GM12878 (cell line): ENCODE measurements around the gene ADRA2B. TPM values are rescaled to one million over a fixed set of nuclear protein-coding genes. Genes with fewer than 3 reads are reported as not detected.

Experiments used
- ATAC-seq: fragments of 200-7000 bp; cut with Tn5 transposase; 3 replicates; pipeline ENCODE4 v1.9.1; 2020; ENCODE audit warnings: mild to moderate bottlenecking, moderate library complexity
- BruUV-seq: library from RNA; stranded (reverse); fragments of 400-500 nt; replicated peaks from 2 replicates; lab custom pipeline; 2021; lab: Mats Ljungman, UMichigan
- CTCF ChIA-PET: fragments of 300-600 bp; sonication (Branson Sonifier 250); formaldehyde crosslinking; extraction: SDS; loops from one replicate; lab custom pipeline; 2021; ENCODE audit warnings: inconsistent platforms; lab: Yijun Ruan, JAX
- POLR2A ChIA-PET: fragments of 350-600 bp; formaldehyde crosslinking; extraction: SDS; loops from one replicate; lab custom pipeline; 2021; ENCODE audit warnings: inconsistent platforms; lab: Charles Lee
- RAD21 ChIA-PET: fragments of 300-600 bp; sonication (Branson Sonifier 250); formaldehyde crosslinking; loops from one replicate; lab custom pipeline; 2023; ENCODE audit warnings: antibody characterized with exemption; ENCODE audit not compliant: unreplicated experiment; lab: Charles Lee
- SMC1A ChIA-PET: fragments of 300-600 bp; sonication (Branson Sonifier 250); formaldehyde crosslinking; loops from one replicate; lab custom pipeline; 2023; ENCODE audit not compliant: unreplicated experiment, uncharacterized antibody; lab: Charles Lee
- DNase-seq: peaks from one replicate; pipeline ENCODE4 v3.0.0-alpha.2; 2011; ENCODE audit warnings: low read depth, low spot score
- FAIRE-seq: peaks from 3 replicates; lab custom pipeline; 2011; peaks lifted over from hg19 to GRCh38; lab: Jason Lieb, UNC
- H2AFZ ChIP-seq: 2 replicates; pipeline ENCODE4 v1.6.0; 2011; ENCODE audit warnings: low read depth, low read length, control low read depth; ENCODE audit not compliant: control insufficient read depth
- H3K27ac ChIP-seq: 2 replicates; pipeline ENCODE4 v1.5.1; 2011; ENCODE audit warnings: control low read depth; ENCODE audit not compliant: control insufficient read depth, insufficient read depth
- H3K27me3 ChIP-seq, 2 experiments: replicated peaks in 1 of 2; 2 replicates each; pipeline versions ENCODE4 v1.6.0 to v1.6.1; 2011; ENCODE audit warnings: low read length in 1 of 2; ENCODE audit not compliant: control insufficient read depth in 2 of 2, insufficient read depth in 2 of 2
- H3K36me3 ChIP-seq, 2 experiments: 2 replicates each; pipeline ENCODE4 v1.5.1; 2011; ENCODE audit warnings: low read length in 1 of 2; ENCODE audit not compliant: control insufficient read depth in 2 of 2, insufficient read depth in 2 of 2
- H3K4me1 ChIP-seq: 2 replicates; pipeline ENCODE4 v1.6.1; 2011; ENCODE audit warnings: mild to moderate bottlenecking, low read length, moderate library complexity, mixed read lengths; ENCODE audit not compliant: control insufficient read depth, insufficient read depth
- H3K4me2 ChIP-seq: 2 replicates; pipeline ENCODE4 v1.6.0; 2011; ENCODE audit warnings: control low read depth; ENCODE audit not compliant: control insufficient read depth, insufficient read depth
- H3K4me3 ChIP-seq: fragments of 200-600 bp; sonication (generic); 2 replicates; pipeline ENCODE4 v1.5.1; 2016
- H3K79me2 ChIP-seq: 2 replicates; pipeline ENCODE4 v1.6.0; 2011; ENCODE audit warnings: low read length; ENCODE audit not compliant: control insufficient read depth, insufficient read depth
- H3K9ac ChIP-seq: 2 replicates; pipeline ENCODE4 v1.8.0; 2011; ENCODE audit warnings: low read length, control low read depth, mixed read lengths; ENCODE audit not compliant: control insufficient read depth, insufficient read depth
- H3K9me3 ChIP-seq: replicated peaks from 3 replicates; pipeline ENCODE4 v1.5.1; 2011; ENCODE audit warnings: mild to moderate bottlenecking, low read length; ENCODE audit not compliant: control insufficient read depth, insufficient read depth
- H4K20me1 ChIP-seq: 2 replicates; pipeline ENCODE4 v1.6.0; 2011; ENCODE audit not compliant: control insufficient read depth, insufficient read depth
- ASH2L ChIP-seq: fragments of 300-600, 200-600 bp; sonication (generic); IDR thresholded peaks from 2 replicates; pipeline ENCODE4 v1.6.1; 2017; ENCODE audit warnings: low read depth, mild to moderate bottlenecking, borderline replicate concordance
- BACH1 ChIP-seq: fragments of 450-650 bp; IDR thresholded peaks from 2 replicates; pipeline ENCODE4 v1.6.1; 2017; ENCODE audit warnings: mild to moderate bottlenecking, borderline replicate concordance
- CHD4 ChIP-seq: fragments of 200-600 bp; sonication (generic); IDR thresholded peaks from 2 replicates; pipeline ENCODE4 v1.6.1; 2016; ENCODE audit warnings: mild to moderate bottlenecking
- FOXK2 ChIP-seq: fragments of 450-650 bp; IDR thresholded peaks from 2 replicates; pipeline ENCODE4 v1.6.1; 2017; ENCODE audit warnings: mild to moderate bottlenecking, moderate library complexity
- LARP7 ChIP-seq: fragments of 450-650 bp; IDR thresholded peaks from 2 replicates; pipeline ENCODE4 v1.6.1; 2017; ENCODE audit warnings: mild to moderate bottlenecking
- NFXL1 ChIP-seq: fragments of 450-650 bp; IDR thresholded peaks from 2 replicates; pipeline ENCODE4 v1.6.1; 2017; ENCODE audit warnings: antibody characterized with exemption, mild to moderate bottlenecking, borderline replicate concordance
- NR2F1 ChIP-seq: fragments of 450-650 bp; conservative IDR thresholded peaks from 2 replicates; pipeline ENCODE4 v1.6.1; 2017; ENCODE audit warnings: mild to moderate bottlenecking
- POLR2AphosphoS2 ChIP-seq: IDR thresholded peaks from 2 replicates; pipeline ENCODE4 v1.6.1; 2011; ENCODE audit warnings: low read depth, mild to moderate bottlenecking, low read length, improper control_type of control experiment, moderate library complexity
- ZBTB11 ChIP-seq: fragments of 450-650 bp; formaldehyde crosslinking; IDR thresholded peaks from 2 replicates; pipeline ENCODE4 v1.5.0; 2022; ENCODE audit warnings: mild to moderate bottlenecking, missing genetic modification characterization
- ZSCAN29 ChIP-seq: fragments of 450-650 bp; IDR thresholded peaks from 2 replicates; pipeline ENCODE4 v1.6.1; 2017; ENCODE audit warnings: mild to moderate bottlenecking, moderate library complexity
- WGBS: methylation state at CpG from one replicate; pipeline ENCODE4 v1.1.6; 2016; ENCODE audit warnings: low lambda C conversion rate; ENCODE audit not compliant: insufficient replicate concordance, insufficient coverage; ENCODE audit errors: missing lambda C conversion rate; 5-methylcytosine and 5-hydroxymethylcytosine counted together
- in situ Hi-C: fragments of 300-500 bp; cut with MboI; formaldehyde crosslinking; loops from 9 replicates; pipeline ENCODE4 v1.14.3; 2018; ENCODE audit warnings: mixed read lengths
- intact Hi-C: fragments of 100-400 bp; cut with micrococcal nuclease; formaldehyde crosslinking; loops from one replicate; pipeline ENCODE4 v1.14.2; 2022; ENCODE audit not compliant: unreplicated experiment
- polyA plus RNA-seq, 11 experiments: library from polyadenylated mRNA; depleted of rRNA in 4 of 11; unstranded in 6 of 11; stranded (reverse) in 5 of 11; fragments of >200 nt; fragmentation: Nextera tagmentation in 4 of 11; fragmentation: Illumina TruSeq in 1 of 11; extraction: Ambion mirVana in 4 of 11; extraction: Trizol in 1 of 11; gene quantifications; 1 replicate in 1 of 11; 2 replicates in 10 of 11; pipeline versions ENCODE4 v1.2.1 to v1.2.3, GENCODE V29; 2011 to 2016; ENCODE audit warnings: inconsistent platforms in 2 of 11, missing spikeins in 2 of 11, low read depth in 1 of 11
- total RNA-seq, 4 experiments: library from RNA; depleted of rRNA in 3 of 4; stranded (reverse); fragments of >200 nt in 3 of 4; fragmentation: Illumina TruSeq in 1 of 4; extraction: Trizol in 1 of 4; gene quantifications; 2 replicates each; pipeline versions ENCODE4 v1.2.1 to v1.2.3, GENCODE V29; 2013 to 2021
- TF ChIP-seq, protein P1 (sequence below): IDR thresholded peaks from 2 replicates; pipeline ENCODE4 v1.6.1; 2011; ENCODE audit warnings: mild to moderate bottlenecking, low read depth, low read length, moderate library complexity; ENCODE audit not compliant: insufficient replicate concordance
- TF ChIP-seq, protein P2 (sequence below): IDR thresholded peaks from 2 replicates; pipeline ENCODE4 v1.6.1; 2012; ENCODE audit warnings: improper control_type of control experiment, low read depth, low read length; ENCODE audit not compliant: insufficient replicate concordance

The ADRA2B gene
- total and polyA plus RNA-seq, 10 of the 15 experiments (the other 5 are each of a cell fraction or from before 2014, with no cell fraction given): 0.01 to 0.10 (median 0.04) TPM; not detected in 6

DNA sequence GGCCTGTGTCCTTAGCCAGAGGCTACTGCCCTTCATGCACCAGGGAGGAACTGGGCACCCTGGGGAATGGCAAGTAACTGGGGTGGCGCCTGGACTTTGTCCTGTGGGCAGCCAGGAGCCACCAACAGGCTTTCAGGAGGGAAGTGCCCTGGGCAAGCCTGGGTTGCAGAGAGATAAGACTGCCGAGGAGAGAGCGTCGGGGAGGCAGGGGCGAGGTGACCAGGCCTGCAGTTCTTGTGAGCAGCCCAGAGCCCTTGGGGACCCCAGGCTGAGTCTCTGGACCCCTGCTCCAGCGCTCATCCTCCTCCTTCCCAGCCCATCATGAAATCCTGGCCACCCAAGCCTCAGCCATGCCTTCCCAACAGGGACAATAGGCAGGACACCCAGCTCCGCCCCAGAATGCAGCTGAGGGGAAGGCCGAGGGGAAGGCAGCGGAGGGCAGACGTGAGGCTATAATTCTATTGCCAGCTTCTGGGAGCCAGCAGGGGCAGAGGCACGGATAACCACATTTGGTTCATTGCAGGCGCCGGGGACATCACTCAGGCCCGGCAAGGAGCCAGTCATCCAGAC lies 25.1 kb downstream of the ADRA2B start (continued):
- TF ChIP-seq LARP7 (no peak), FOXK2 (no peak)
- TF ChIP-seq, all 136 proteins: peak for 0

DNA sequence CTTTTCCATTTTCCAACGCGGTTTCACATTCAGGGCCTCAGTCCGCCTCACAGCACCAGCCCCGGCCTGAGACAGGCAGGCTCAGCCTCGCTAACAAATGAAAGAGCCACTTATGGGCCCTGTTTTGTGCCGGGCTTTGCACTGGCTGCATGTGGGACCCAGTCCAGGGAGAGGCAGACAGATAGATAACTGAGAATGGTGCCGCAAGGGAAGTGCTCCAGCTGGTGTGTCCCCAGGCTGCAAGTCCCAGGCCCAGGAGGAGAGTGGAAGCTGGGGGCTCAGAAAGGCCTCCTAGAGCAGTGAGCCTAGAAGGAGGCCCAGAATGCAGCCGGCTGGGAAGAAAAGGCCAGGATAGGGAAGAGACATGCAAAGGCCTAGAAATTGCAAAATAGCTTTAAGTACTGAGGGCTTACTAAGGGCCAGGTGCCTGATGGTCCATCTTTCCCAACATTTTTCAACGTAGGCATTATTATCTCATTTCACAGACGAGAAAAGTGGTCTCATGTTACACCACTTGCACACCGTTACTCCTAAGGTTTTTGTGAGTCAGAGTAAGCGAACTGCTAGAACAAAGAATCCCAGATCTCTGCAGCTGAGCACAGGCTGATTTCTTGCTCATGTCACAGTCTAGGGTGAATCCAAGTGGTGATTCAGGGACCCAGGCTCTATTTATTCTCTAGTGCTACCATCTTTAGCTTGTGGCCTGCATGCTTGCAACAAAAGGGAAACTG lies 26.0 kb downstream of the ADRA2B start:
- CTCF ChIA-PET: no interaction called here
- H3K9ac ChIP-seq: no peak overlapping the region
- intact Hi-C loops: no loop called here
- no peak for TF ChIP-seq NR2F1
- no peak for TF ChIP-seq ZBTB11 (CRISPR knock-in tag)
- TF ChIP-seq, protein P1, sequence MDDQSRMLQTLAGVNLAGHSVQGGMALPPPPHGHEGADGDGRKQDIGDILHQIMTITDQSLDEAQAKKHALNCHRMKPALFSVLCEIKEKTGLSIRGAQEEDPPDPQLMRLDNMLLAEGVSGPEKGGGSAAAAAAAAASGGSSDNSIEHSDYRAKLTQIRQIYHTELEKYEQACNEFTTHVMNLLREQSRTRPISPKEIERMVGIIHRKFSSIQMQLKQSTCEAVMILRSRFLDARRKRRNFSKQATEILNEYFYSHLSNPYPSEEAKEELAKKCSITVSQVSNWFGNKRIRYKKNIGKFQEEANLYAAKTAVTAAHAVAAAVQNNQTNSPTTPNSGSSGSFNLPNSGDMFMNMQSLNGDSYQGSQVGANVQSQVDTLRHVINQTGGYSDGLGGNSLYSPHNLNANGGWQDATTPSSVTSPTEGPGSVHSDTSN: no peak
- no peak for TF ChIP-seq POLR2AphosphoS2
- no peak for TF ChIP-seq ASH2L
- TF ChIP-seq, protein P2, sequence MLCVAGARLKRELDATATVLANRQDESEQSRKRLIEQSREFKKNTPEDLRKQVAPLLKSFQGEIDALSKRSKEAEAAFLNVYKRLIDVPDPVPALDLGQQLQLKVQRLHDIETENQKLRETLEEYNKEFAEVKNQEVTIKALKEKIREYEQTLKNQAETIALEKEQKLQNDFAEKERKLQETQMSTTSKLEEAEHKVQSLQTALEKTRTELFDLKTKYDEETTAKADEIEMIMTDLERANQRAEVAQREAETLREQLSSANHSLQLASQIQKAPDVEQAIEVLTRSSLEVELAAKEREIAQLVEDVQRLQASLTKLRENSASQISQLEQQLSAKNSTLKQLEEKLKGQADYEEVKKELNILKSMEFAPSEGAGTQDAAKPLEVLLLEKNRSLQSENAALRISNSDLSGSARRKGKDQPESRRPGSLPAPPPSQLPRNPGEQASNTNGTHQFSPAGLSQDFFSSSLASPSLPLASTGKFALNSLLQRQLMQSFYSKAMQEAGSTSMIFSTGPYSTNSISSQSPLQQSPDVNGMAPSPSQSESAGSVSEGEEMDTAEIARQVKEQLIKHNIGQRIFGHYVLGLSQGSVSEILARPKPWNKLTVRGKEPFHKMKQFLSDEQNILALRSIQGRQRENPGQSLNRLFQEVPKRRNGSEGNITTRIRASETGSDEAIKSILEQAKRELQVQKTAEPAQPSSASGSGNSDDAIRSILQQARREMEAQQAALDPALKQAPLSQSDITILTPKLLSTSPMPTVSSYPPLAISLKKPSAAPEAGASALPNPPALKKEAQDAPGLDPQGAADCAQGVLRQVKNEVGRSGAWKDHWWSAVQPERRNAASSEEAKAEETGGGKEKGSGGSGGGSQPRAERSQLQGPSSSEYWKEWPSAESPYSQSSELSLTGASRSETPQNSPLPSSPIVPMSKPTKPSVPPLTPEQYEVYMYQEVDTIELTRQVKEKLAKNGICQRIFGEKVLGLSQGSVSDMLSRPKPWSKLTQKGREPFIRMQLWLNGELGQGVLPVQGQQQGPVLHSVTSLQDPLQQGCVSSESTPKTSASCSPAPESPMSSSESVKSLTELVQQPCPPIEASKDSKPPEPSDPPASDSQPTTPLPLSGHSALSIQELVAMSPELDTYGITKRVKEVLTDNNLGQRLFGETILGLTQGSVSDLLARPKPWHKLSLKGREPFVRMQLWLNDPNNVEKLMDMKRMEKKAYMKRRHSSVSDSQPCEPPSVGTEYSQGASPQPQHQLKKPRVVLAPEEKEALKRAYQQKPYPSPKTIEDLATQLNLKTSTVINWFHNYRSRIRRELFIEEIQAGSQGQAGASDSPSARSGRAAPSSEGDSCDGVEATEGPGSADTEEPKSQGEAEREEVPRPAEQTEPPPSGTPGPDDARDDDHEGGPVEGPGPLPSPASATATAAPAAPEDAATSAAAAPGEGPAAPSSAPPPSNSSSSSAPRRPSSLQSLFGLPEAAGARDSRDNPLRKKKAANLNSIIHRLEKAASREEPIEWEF: no peak
- no peak for TF ChIP-seq NFXL1
- no peak for TF ChIP-seq CHD4
- TF ChIP-seq BACH1: no peak
- TF ChIP-seq ZSCAN29: no peak

More for the DNA sequence above, 26.0 kb downstream of the ADRA2B start:
- Histone ChIP-seq H3K36me3 (no peaks in the 10 kb centered on the region), H3K27me3 (no peaks in the 10 kb centered on the region; a peak in 1 of 4 replicates), H3K27ac (no peak overlapping the region), H3K4me3 (no peak overlapping the region), H3K79me2 (no peaks in the 10 kb centered on the region), H3K9me3 (no peaks in the 10 kb centered on the region), H2AFZ (no peak overlapping the region), H3K4me1 (no peaks in the 10 kb centered on the region), H3K4me2 (no peak overlapping the region), H4K20me1 (no peaks in the 10 kb centered on the region)
- POLR2A ChIA-PET: no interaction called here
- BruUV-seq: no TSS peak
- ATAC-seq (no peak), DNase-seq (no peak), FAIRE-seq (no peak)
- RAD21 ChIA-PET: no interaction called here
- in situ Hi-C loops: no loop called here
- SMC1A ChIA-PET: no interaction called here
- 33% methylated on average over 12 of the region's 12 CpGs for WGBS
